ENCODE measurements around the gene GLI1. TPM values are rescaled to one million over a fixed set of nuclear protein-coding genes. Genes with fewer than 3 reads are reported as not detected.
A peak's percentile ranks its signal among the peaks of the same experiment; 100 is the strongest.

GLI1 gene
- total and polyA plus RNA-seq, 2 of the 13 experiments (the other 11 are each of a cell fraction or from before 2014, with no cell fraction given) = 0.09 to 0.20 TPM

GRCh38 chr12:57448669-57449068 is 10.9 kb upstream of the GLI1 start:
- ChIA-PET CTCF (ENCODE audit: low intra/inter-chr PET ratio, low total read pairs) (no interaction called here), POLR2A (no interaction called here)
- Histone ChIP-seq H3K4me3 (replicated peaks in 1 of 3; ENCODE audit: insufficient read depth in 1 of 3, low read depth in 2 of 3, low read length in 3 of 3) (no peak overlapping the region), H3K4me2 (ENCODE audit: low read depth, low read length) (no peak overlapping the region), H3K4me1 (ENCODE audit: insufficient read depth, low read length) (peaks cover 42% of the 10 kb centered on the region), H4K20me1 (ENCODE audit: insufficient read depth, low read length) (no peaks in the 10 kb centered on the region), H2AFZ (ENCODE audit: low read length) (no peak overlapping the region), H3K79me2 (ENCODE audit: insufficient read depth, low read length) (no peaks in the 10 kb centered on the region), H3K9ac (ENCODE audit: insufficient read depth, low read depth, low read length) (no peak overlapping the region), H3K27me3 (ENCODE audit: control insufficient read depth in 1 of 2, insufficient read depth in 2 of 2, low read length in 2 of 2) (no peaks in the 10 kb centered on the region), H3K27ac (ENCODE audit: extremely low read length, insufficient read depth, low read length) (no peak overlapping the region), H3K36me3 (replicated peaks in 1 of 2; ENCODE audit: control insufficient read depth in 1 of 2, insufficient read depth in 2 of 2, low read length in 2 of 2) (no peaks in the 10 kb centered on the region), H3K9me3 (ENCODE audit: low read length) (no peaks in the 10 kb centered on the region)
- BruUV-seq (replicated peaks) = no TSS peak
- ATAC-seq (no peak), FAIRE-seq (no peak), DNase-seq (ENCODE audit: low spot score) (no peak)
- WGBS (ENCODE audit: low lambda C conversion rate) = 98% methylated on average over 2 of the region's 2 CpGs
- intact Hi-C loops (cut with micrococcal nuclease; ENCODE audit: unreplicated experiment) (no loop called here), in situ Hi-C loops (cut with HindIII; ENCODE audit: extremely low pct_ligation_motif_present, low pct_unique_long_range_greater_than_20kb) (no loop called here)
- TF ChIP-seq ZNF24 (IDR thresholded peaks at IDR 0.05) (no peak), CC2D1A (CRISPR knock-in tag; IDR thresholded peaks at IDR 0.05) (no peak), ZNF513 (CRISPR knock-in tag; conservative IDR thresholded peaks at IDR 0.05) (no peak), ZNF564 (CRISPR knock-in tag; IDR thresholded peaks at IDR 0.05) (peak; percentile 73; the same call in 1 of the 2 replicates), DBP (CRISPR knock-in tag; IDR thresholded peaks at IDR 0.05; ENCODE audit: not compliant biosample characterization) (no peak)

GRCh38 chr12:57449375-57449774 is 10.2 kb upstream of the GLI1 start:
- ChIA-PET CTCF (ENCODE audit: low intra/inter-chr PET ratio, low total read pairs) (no interaction called here), POLR2A (no interaction called here)
- FAIRE-seq (no peak), DNase-seq (ENCODE audit: low spot score) (no peak), ATAC-seq (no peak)
- no peaks in the 10 kb centered on the region for H3K9me3 ChIP-seq (ENCODE audit: low read length)
- intact Hi-C loops (cut with micrococcal nuclease; ENCODE audit: unreplicated experiment) (no loop called here), in situ Hi-C loops (cut with HindIII; ENCODE audit: extremely low pct_ligation_motif_present, low pct_unique_long_range_greater_than_20kb) (no loop called here)
- H3K27me3 ChIP-seq (ENCODE audit: control insufficient read depth in 1 of 2, insufficient read depth in 2 of 2, low read length in 2 of 2) = no peaks in the 10 kb centered on the region
- no peak overlapping the region for H3K4me2 ChIP-seq (ENCODE audit: low read depth, low read length)
- H4K20me1 ChIP-seq (ENCODE audit: insufficient read depth, low read length) = no peaks in the 10 kb centered on the region
- no peak overlapping the region for H3K4me3 ChIP-seq (replicated peaks in 1 of 3; ENCODE audit: insufficient read depth in 1 of 3, low read depth in 2 of 3, low read length in 3 of 3)
- BruUV-seq (replicated peaks) = no TSS peak
- peaks cover 49% of the 10 kb centered on the region for H3K4me1 ChIP-seq (ENCODE audit: insufficient read depth, low read length)
- H2AFZ ChIP-seq (ENCODE audit: low read length) = no peak overlapping the region
- H3K27ac ChIP-seq (ENCODE audit: extremely low read length, insufficient read depth, low read length) = no peak overlapping the region
- 98% methylated on average over 7 of the region's 7 CpGs for WGBS (ENCODE audit: low lambda C conversion rate)
- H3K36me3 ChIP-seq (replicated peaks in 1 of 2; ENCODE audit: control insufficient read depth in 1 of 2, insufficient read depth in 2 of 2, low read length in 2 of 2) = no peaks in the 10 kb centered on the region
- H3K79me2 ChIP-seq (ENCODE audit: insufficient read depth, low read length) = no peaks in the 10 kb centered on the region
- H3K9ac ChIP-seq (ENCODE audit: insufficient read depth, low read depth, low read length) = no peak overlapping the region
- TF ChIP-seq HMGXB3 (CRISPR knock-in tag; IDR thresholded peaks at IDR 0.05; ENCODE audit: borderline replicate concordance) (no peak), ARHGAP35 (CRISPR knock-in tag; IDR thresholded peaks at IDR 0.05; ENCODE audit: borderline replicate concordance) (no peak), ZNF317 (CRISPR knock-in tag; IDR thresholded peaks at IDR 0.05) (no peak), ZNF530 (CRISPR knock-in tag; IDR thresholded peaks at IDR 0.05; ENCODE audit: low read depth) (no peak), CREBL2 (CRISPR knock-in tag; IDR thresholded peaks at IDR 0.05; ENCODE audit: borderline replicate concordance) (no peak), TCF7L2 (IDR thresholded peaks at IDR 0.05; ENCODE audit: low read depth, low read length) (no peak)

Data from HepG2 (cell line).